Neural cell (in vitro differentiated cells): Measurements from ENCODE around the gene UBA1.

Experiments used
- EZH2 ChIP-seq: fragments of 200-600, 300-800 bp; shearing (Covaris generic), sonication (generic); IDR thresholded peaks from 2 replicates; pipeline ENCODE4 v1.6.1; 2014; ENCODE audit warnings: antibody characterized with exemption, low read length, borderline replicate concordance, mild to moderate bottlenecking; ENCODE audit not compliant: insufficient read depth, poor library complexity, severe bottlenecking
- TF ChIP-seq, protein P1 (sequence below): fragments of 450-650 bp; IDR thresholded peaks from 2 replicates; pipeline ENCODE4 v1.5.1; 2014; ENCODE audit warnings: antibody characterized with exemption, mild to moderate bottlenecking, moderate library complexity; ENCODE audit not compliant: poor library complexity, severe bottlenecking

DNA sequence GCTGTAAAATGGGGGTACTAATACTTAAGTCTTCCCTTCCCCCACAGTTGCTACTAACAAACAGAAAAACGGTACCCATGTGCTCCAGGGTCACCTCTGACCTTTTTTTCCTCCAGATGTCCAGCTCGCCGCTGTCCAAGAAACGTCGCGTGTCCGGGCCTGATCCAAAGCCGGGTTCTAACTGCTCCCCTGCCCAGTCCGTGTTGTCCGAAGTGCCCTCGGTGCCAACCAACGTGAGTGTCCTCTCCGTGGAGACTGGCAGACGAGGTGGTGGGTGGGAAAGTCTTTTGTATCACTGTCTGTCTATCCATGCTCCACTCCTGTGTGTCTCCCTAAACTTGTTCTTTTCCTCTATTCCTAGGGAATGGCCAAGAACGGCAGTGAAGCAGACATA is 5.1 kb downstream of the UBA1 start:
- TF ChIP-seq, protein P1, sequence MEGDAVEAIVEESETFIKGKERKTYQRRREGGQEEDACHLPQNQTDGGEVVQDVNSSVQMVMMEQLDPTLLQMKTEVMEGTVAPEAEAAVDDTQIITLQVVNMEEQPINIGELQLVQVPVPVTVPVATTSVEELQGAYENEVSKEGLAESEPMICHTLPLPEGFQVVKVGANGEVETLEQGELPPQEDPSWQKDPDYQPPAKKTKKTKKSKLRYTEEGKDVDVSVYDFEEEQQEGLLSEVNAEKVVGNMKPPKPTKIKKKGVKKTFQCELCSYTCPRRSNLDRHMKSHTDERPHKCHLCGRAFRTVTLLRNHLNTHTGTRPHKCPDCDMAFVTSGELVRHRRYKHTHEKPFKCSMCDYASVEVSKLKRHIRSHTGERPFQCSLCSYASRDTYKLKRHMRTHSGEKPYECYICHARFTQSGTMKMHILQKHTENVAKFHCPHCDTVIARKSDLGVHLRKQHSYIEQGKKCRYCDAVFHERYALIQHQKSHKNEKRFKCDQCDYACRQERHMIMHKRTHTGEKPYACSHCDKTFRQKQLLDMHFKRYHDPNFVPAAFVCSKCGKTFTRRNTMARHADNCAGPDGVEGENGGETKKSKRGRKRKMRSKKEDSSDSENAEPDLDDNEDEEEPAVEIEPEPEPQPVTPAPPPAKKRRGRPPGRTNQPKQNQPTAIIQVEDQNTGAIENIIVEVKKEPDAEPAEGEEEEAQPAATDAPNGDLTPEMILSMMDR: no peak
- TF ChIP-seq EZH2: no peak
